Endothelial cell of umbilical vein (primary cell): ENCODE measurements around the gene LGALS14.

Source experiments
- CTCF ChIP-seq, 2 donors: IDR thresholded peaks; 1 replicate in 1 of 2; 2 replicates in 1 of 2; pipeline ENCODE4 v1.5.1; 2011; ENCODE audit warnings: low read length in 2 of 2, mild to moderate bottlenecking in 2 of 2, moderate library complexity in 2 of 2, control low read depth in 1 of 2, inconsistent platforms in 1 of 2, low read depth in 1 of 2; ENCODE audit not compliant: insufficient read depth in 1 of 2; ENCODE audit errors: extremely low read depth in 1 of 2
- EZH2 ChIP-seq: IDR thresholded peaks from 2 replicates; pipeline ENCODE4 v1.6.1; 2012; ENCODE audit warnings: borderline replicate concordance, low read depth, mild to moderate bottlenecking, moderate library complexity, low read length, inconsistent platforms; ENCODE audit not compliant: severe bottlenecking
- FOS ChIP-seq: IDR thresholded peaks from 2 replicates; pipeline ENCODE4 v1.6.1; 2011; ENCODE audit warnings: mild to moderate bottlenecking, low read length, moderate library complexity, borderline replicate concordance; ENCODE audit not compliant: insufficient read depth
- GATA2 ChIP-seq: IDR thresholded peaks from 2 replicates; pipeline ENCODE4 v1.7.0; 2011; ENCODE audit warnings: low read depth, mild to moderate bottlenecking, moderate library complexity, mixed read lengths, low read length; ENCODE audit not compliant: insufficient read length, insufficient read depth
- POLR2A ChIP-seq: IDR thresholded peaks from 2 replicates; pipeline ENCODE4 v1.6.1; 2012; ENCODE audit warnings: low read depth, mild to moderate bottlenecking, control low read depth, low read length
- POLR2AphosphoS5 ChIP-seq: IDR thresholded peaks from 2 replicates; pipeline ENCODE4 v1.6.1; 2012; ENCODE audit warnings: low read depth, mild to moderate bottlenecking, control low read depth, low read length, moderate library complexity; ENCODE audit not compliant: insufficient read depth

GRCh38 chr19:39698535-39698934 is 5.7 kb upstream of the LGALS14 start:
- TF ChIP-seq CTCF (IDR thresholded peaks at IDR 0.05; ENCODE audit: extremely low read depth in 1 of 2, insufficient read depth in 1 of 2, low read depth in 1 of 2, low read length in 2 of 2) (no peak), POLR2AphosphoS5 (no peak), POLR2A (no peak), FOS (no peak), GATA2 (no peak), EZH2 (no peak)
